HepG2 (cell line): ENCODE measurements around the gene ATRN. TPM values are rescaled to one million over a fixed set of nuclear protein-coding genes. Genes with fewer than 3 reads are reported as not detected.

Experiments
- ATF4 ChIP-seq, 2 experiments: fragments of 450-650 bp in 1 of 2; sonication (generic) in 1 of 2; formaldehyde crosslinking; IDR thresholded peaks; 2 replicates each; pipeline versions ENCODE4 v1.5.0 to v1.8.0; 2020 to 2022; ENCODE audit warnings: mild to moderate bottlenecking in 1 of 2, missing genetic modification reagents in 1 of 2
- FOXA1 ChIP-seq, 2 experiments: fragments of 450-650 bp in 1 of 2; sonication (generic) in 1 of 2; formaldehyde crosslinking in 1 of 2; IDR thresholded peaks; 2 replicates each; pipeline versions ENCODE4 v1.4.0 to v1.6.1; 2016 to 2020; ENCODE audit warnings: missing genetic modification reagents in 1 of 2
- KDM6A ChIP-seq: IDR thresholded peaks from 2 replicates; pipeline ENCODE4 v1.6.1; 2016; ENCODE audit warnings: low read depth
- LCORL ChIP-seq, 2 experiments: fragments of 450-650 bp in 1 of 2; sonication (generic) in 1 of 2; formaldehyde crosslinking in 1 of 2; IDR thresholded peaks; 2 replicates each; pipeline versions ENCODE4 v1.5.0 to v1.6.1; 2017 to 2020; ENCODE audit warnings: antibody characterized with exemption in 1 of 2, missing genetic modification reagents in 1 of 2
- MAX ChIP-seq: IDR thresholded peaks from 2 replicates; pipeline ENCODE4 v1.6.1; 2012; ENCODE audit warnings: inconsistent platforms
- MED1 ChIP-seq: sonication (generic); formaldehyde crosslinking; IDR thresholded peaks from 2 replicates; pipeline ENCODE4 v1.4.0; 2020; ENCODE audit warnings: missing genetic modification reagents
- MIER3 ChIP-seq: IDR thresholded peaks from 2 replicates; pipeline ENCODE4 v1.6.1; 2016; ENCODE audit warnings: missing compliant biosample characterization, borderline replicate concordance
- MXI1 ChIP-seq: IDR thresholded peaks from 3 replicates; pipeline ENCODE4 v1.6.1; 2012; ENCODE audit warnings: low read depth, low read length, inconsistent platforms, borderline replicate concordance
- NCOA2 ChIP-seq: sonication (generic); formaldehyde crosslinking; IDR thresholded peaks from 2 replicates; pipeline ENCODE4 v1.8.0; 2022; ENCODE audit warnings: inconsistent platforms
- NONO ChIP-seq, 2 experiments: fragments of 450-650 bp in 1 of 2; sonication (generic) in 1 of 2; formaldehyde crosslinking in 1 of 2; IDR thresholded peaks in 1 of 2; conservative IDR thresholded peaks in 1 of 2; 2 replicates each; pipeline versions ENCODE4 v1.6.1 to v1.8.0; 2017 to 2022; ENCODE audit warnings: mild to moderate bottlenecking in 1 of 2, missing genetic modification reagents in 1 of 2, moderate library complexity in 1 of 2
- NR2C2 ChIP-seq: sonication (generic); formaldehyde crosslinking; IDR thresholded peaks from 2 replicates; pipeline ENCODE4 v1.4.0; 2020; ENCODE audit warnings: missing genetic modification reagents, mild to moderate bottlenecking, moderate library complexity, borderline replicate concordance
- NR2F6 ChIP-seq, 2 experiments: IDR thresholded peaks; 2 replicates each; pipeline ENCODE4 v1.6.1; 2016; ENCODE audit warnings: antibody characterized with exemption in 1 of 2, mild to moderate bottlenecking in 1 of 2
- ONECUT2 ChIP-seq: sonication (generic); formaldehyde crosslinking; IDR thresholded peaks from 2 replicates; pipeline ENCODE4 v1.4.0; 2020; ENCODE audit warnings: missing genetic modification reagents
- RXRB ChIP-seq: IDR thresholded peaks from 2 replicates; pipeline ENCODE4 v1.6.1; 2016; ENCODE audit warnings: borderline replicate concordance, missing genetic modification reagents, missing compliant biosample characterization
- SAP130 ChIP-seq: IDR thresholded peaks from 2 replicates; pipeline ENCODE4 v1.6.1; 2016; ENCODE audit warnings: low read depth
- SIN3A ChIP-seq: IDR thresholded peaks from 2 replicates; pipeline ENCODE4 v1.6.1; 2011; ENCODE audit warnings: low read depth, mild to moderate bottlenecking, control low read depth, low read length, borderline replicate concordance
- TEAD3 ChIP-seq: optimal IDR thresholded peaks from 2 replicates; pipeline ENCODE3; 2016; ENCODE audit warnings: borderline replicate concordance
- ZBTB2 ChIP-seq: sonication (generic); formaldehyde crosslinking; IDR thresholded peaks from 2 replicates; pipeline ENCODE4 v1.8.0; 2022; ENCODE audit warnings: low read depth, missing genetic modification reagents
- ZBTB4 ChIP-seq: sonication (generic); formaldehyde crosslinking; IDR thresholded peaks from 2 replicates; pipeline ENCODE4 v1.4.0; 2020; ENCODE audit warnings: missing genetic modification reagents, mild to moderate bottlenecking, borderline replicate concordance
- ZMYM4 ChIP-seq: sonication (generic); formaldehyde crosslinking; IDR thresholded peaks from 2 replicates; pipeline ENCODE4 v1.8.1; 2023; ENCODE audit warnings: mild to moderate bottlenecking, missing genetic modification reagents
- ZNF12 ChIP-seq: sonication (generic); formaldehyde crosslinking; IDR thresholded peaks from 2 replicates; pipeline ENCODE4 v1.5.0; 2020; ENCODE audit warnings: missing genetic modification reagents
- ZNF180 ChIP-seq: sonication (generic); formaldehyde crosslinking; IDR thresholded peaks from 2 replicates; pipeline ENCODE4 v1.4.0; 2020; ENCODE audit warnings: low read depth, missing genetic modification reagents, borderline replicate concordance
- ZNF20 ChIP-seq: sonication (generic); formaldehyde crosslinking; IDR thresholded peaks from 2 replicates; pipeline ENCODE4 v1.4.0; 2020; ENCODE audit warnings: mild to moderate bottlenecking, moderate library complexity, missing genetic modification reagents
- ZNF563 ChIP-seq: sonication (generic); formaldehyde crosslinking; IDR thresholded peaks from 2 replicates; pipeline ENCODE4 v1.8.0; 2022; ENCODE audit warnings: mild to moderate bottlenecking, moderate library complexity, missing genetic modification reagents
- ZNF816 ChIP-seq: sonication (generic); formaldehyde crosslinking; IDR thresholded peaks from 2 replicates; pipeline ENCODE4 v1.8.0; 2022; ENCODE audit warnings: missing genetic modification reagents, mild to moderate bottlenecking, borderline replicate concordance
- ZNF891 ChIP-seq: sonication (generic); formaldehyde crosslinking; IDR thresholded peaks from 2 replicates; pipeline ENCODE4 v1.5.0; 2020; ENCODE audit warnings: mild to moderate bottlenecking, missing genetic modification reagents
- polyA plus RNA-seq, 8 experiments: library from polyadenylated mRNA; depleted of rRNA in 3 of 8; stranded (reverse) in 7 of 8; unstranded in 1 of 8; fragments of >200 nt; fragmentation: Illumina TruSeq in 4 of 8; extraction: Trizol in 4 of 8; gene quantifications; 2 replicates each; pipeline versions ENCODE4 v1.2.1 to v1.2.3, GENCODE V29; 2011 to 2016; ENCODE audit warnings: low read depth in 4 of 8, missing spikeins in 1 of 8, mixed read lengths in 1 of 8; ENCODE audit not compliant: insufficient read depth in 1 of 8
- total RNA-seq, 5 experiments: library from RNA; depleted of rRNA; stranded (reverse); fragments of >200 nt; fragmentation: Illumina TruSeq; extraction: Trizol; gene quantifications; 2 replicates each; pipeline ENCODE4 v1.2.3, GENCODE V29; 2016; ENCODE audit warnings: low read depth in 1 of 5

Gene ATRN
- total and polyA plus RNA-seq, 2 of the 13 experiments (the other 11 are each of a cell fraction or from before 2014, with no cell fraction given), result 44.2 to 81.1 TPM

GRCh38 chr20:3510110-3510509, 39.3 kb downstream of the ATRN start (continued):
- TF ChIP-seq RXRB (CRISPR knock-in tag) (peak; percentile 99), ZNF20 (no peak), MED1 (CRISPR knock-in tag) (peak; percentile 90), ZNF180 (CRISPR knock-in tag) (no peak), ZNF891 (CRISPR knock-in tag) (no peak), NR2C2 (CRISPR knock-in tag) (peak; percentile 82; the same call in 1 of the 2 replicates), NR2F6 (IDR thresholded peaks at IDR 0.05) (peak; percentile 85), NR2F6 (CRISPR knock-in tag; IDR thresholded peaks at IDR 0.05) (peak; percentile 82), MAX (peak; percentile 29; the same call in 1 of the 2 replicates), FOXA1 (IDR thresholded peaks at IDR 0.05) (no peak), FOXA1 (CRISPR knock-in tag; IDR thresholded peaks at IDR 0.05) (peak; percentile 72), ZMYM4 (CRISPR knock-in tag) (no peak; the same call in 1 of the 2 replicates), MXI1 (peak; percentile 73; the same call in 2 of the 3 replicates), ATF4 (CRISPR knock-in tag; IDR thresholded peaks at IDR 0.05) (peak in 1 of 2 experiments; percentile 97; a peak in 2 of 4 replicates), ZBTB2 (CRISPR knock-in tag) (no peak), ONECUT2 (CRISPR knock-in tag) (no peak), SIN3A (no peak), ZBTB4 (CRISPR knock-in tag) (no peak), ZNF816 (CRISPR knock-in tag) (peak; percentile 70; the same call in 1 of the 2 replicates), NCOA2 (CRISPR knock-in tag) (peak; percentile 67), TEAD3 (CRISPR knock-in tag) (peak; percentile 60), MIER3 (CRISPR knock-in tag) (peak; percentile 86; the same call in 1 of the 2 replicates), NONO (IDR thresholded peaks at IDR 0.05) (no peak), NONO (CRISPR knock-in tag; conservative IDR thresholded peaks at IDR 0.05) (peak; percentile 16; the same call in 1 of the 2 replicates), KDM6A (CRISPR knock-in tag) (peak; percentile 20; the same call in 1 of the 2 replicates), ZNF563 (CRISPR knock-in tag) (no peak), SAP130 (CRISPR knock-in tag) (peak; percentile 78), LCORL (IDR thresholded peaks at IDR 0.05) (no peak), LCORL (CRISPR knock-in tag; IDR thresholded peaks at IDR 0.05) (peak; percentile 41; the same call in 1 of the 2 replicates), ZNF12 (CRISPR knock-in tag) (no peak)
